Astrocyte (in vitro differentiated cells and primary cell): ENCODE results near the gene ECSIT. TPM values are rescaled to one million over a fixed set of nuclear protein-coding genes. Genes with fewer than 3 reads are reported as not detected.
A peak's percentile ranks its signal among the peaks of the same experiment; 100 is the strongest.

ENCODE experiments used
- DNase-seq: peaks from one replicate; pipeline ENCODE4 v3.0.0-alpha.2; 2010; ENCODE audit warnings: low read depth
- FAIRE-seq: peaks from 2 replicates; lab custom pipeline; 2011; peaks lifted over from hg19 to GRCh38; lab: Jason Lieb, UNC
- H2AFZ ChIP-seq: 2 replicates; pipeline ENCODE4 v1.6.0; 2012; ENCODE audit warnings: low read depth, low read length, inconsistent platforms
- H3K27ac ChIP-seq: 2 replicates; pipeline ENCODE4 v1.5.1; 2011; ENCODE audit warnings: low read depth, low read length, inconsistent platforms
- H3K27me3 ChIP-seq: 2 replicates; pipeline ENCODE4 v1.6.0; 2011; ENCODE audit warnings: low read length, inconsistent platforms; ENCODE audit not compliant: insufficient read depth
- H3K36me3 ChIP-seq: 2 replicates; pipeline ENCODE4 v1.5.1; 2011; ENCODE audit warnings: low read length, inconsistent platforms; ENCODE audit not compliant: insufficient read depth
- H3K4me1 ChIP-seq: 2 replicates; pipeline ENCODE4 v1.5.1; 2011; ENCODE audit warnings: low read length, inconsistent platforms; ENCODE audit not compliant: insufficient read depth
- H3K4me2 ChIP-seq: 2 replicates; pipeline ENCODE4 v1.6.0; 2012; ENCODE audit warnings: low read length, inconsistent platforms
- H3K4me3 ChIP-seq: 2 replicates; pipeline ENCODE4 v1.5.1; 2011; ENCODE audit warnings: low read depth, mild to moderate bottlenecking, low read length, inconsistent platforms; ENCODE audit not compliant: insufficient read depth
- H3K79me2 ChIP-seq: 2 replicates; pipeline ENCODE4 v1.6.0; 2012; ENCODE audit warnings: mild to moderate bottlenecking, low read length, inconsistent platforms; ENCODE audit not compliant: insufficient read depth
- H3K9ac ChIP-seq: 2 replicates; pipeline ENCODE4 v1.6.0; 2012; ENCODE audit warnings: mild to moderate bottlenecking, low read length, inconsistent platforms
- H3K9me3 ChIP-seq: 2 replicates; pipeline ENCODE4 v1.5.1; 2012; ENCODE audit warnings: low read depth, mild to moderate bottlenecking, low read length, inconsistent platforms; ENCODE audit not compliant: insufficient read depth
- H4K20me1 ChIP-seq: 2 replicates; pipeline ENCODE4 v1.6.0; 2012; ENCODE audit warnings: low read length, inconsistent platforms; ENCODE audit not compliant: insufficient read depth
- H3K27ac Mint-ChIP-seq: one replicate; pipeline ENCODE4 v1.8.0; 2021; ENCODE audit warnings: mild to moderate bottlenecking, mixed read lengths; ENCODE audit not compliant: unreplicated experiment
- H3K27me3 Mint-ChIP-seq: one replicate; pipeline ENCODE4 v1.8.0; 2021; ENCODE audit warnings: low read depth, mixed read lengths; ENCODE audit not compliant: unreplicated experiment
- H3K36me3 Mint-ChIP-seq: one replicate; pipeline ENCODE4 v1.8.0; 2021; ENCODE audit warnings: low read depth, mixed read lengths; ENCODE audit not compliant: unreplicated experiment
- H3K4me1 Mint-ChIP-seq: one replicate; pipeline ENCODE4 v1.8.0; 2021; ENCODE audit warnings: low read depth, mixed read lengths; ENCODE audit not compliant: unreplicated experiment
- H3K4me3 Mint-ChIP-seq: one replicate; pipeline ENCODE4 v1.8.0; 2021; ENCODE audit warnings: mild to moderate bottlenecking, moderate library complexity, mixed read lengths; ENCODE audit not compliant: unreplicated experiment
- H3K9me3 Mint-ChIP-seq: one replicate; pipeline ENCODE4 v1.8.0; 2021; ENCODE audit warnings: mild to moderate bottlenecking, mixed read lengths; ENCODE audit not compliant: unreplicated experiment
- EZH2 ChIP-seq: IDR thresholded peaks from 2 replicates; pipeline ENCODE4 v1.6.1; 2012; ENCODE audit warnings: mild to moderate bottlenecking, low read length, inconsistent platforms; ENCODE audit not compliant: insufficient read depth
- total RNA-seq: library from RNA; stranded (reverse); gene quantifications from 2 replicates; pipeline ENCODE4 v1.2.1, GENCODE V29; 2021
- TF ChIP-seq, protein P1 (sequence below): IDR thresholded peaks from 2 replicates; pipeline ENCODE4 v1.5.1; 2011; ENCODE audit warnings: low read depth, mild to moderate bottlenecking, inconsistent platforms, low read length, moderate library complexity; ENCODE audit not compliant: insufficient read depth

Gene ECSIT
- total RNA-seq, 1 donor from 2014 or later = 21.9 TPM

DNA sequence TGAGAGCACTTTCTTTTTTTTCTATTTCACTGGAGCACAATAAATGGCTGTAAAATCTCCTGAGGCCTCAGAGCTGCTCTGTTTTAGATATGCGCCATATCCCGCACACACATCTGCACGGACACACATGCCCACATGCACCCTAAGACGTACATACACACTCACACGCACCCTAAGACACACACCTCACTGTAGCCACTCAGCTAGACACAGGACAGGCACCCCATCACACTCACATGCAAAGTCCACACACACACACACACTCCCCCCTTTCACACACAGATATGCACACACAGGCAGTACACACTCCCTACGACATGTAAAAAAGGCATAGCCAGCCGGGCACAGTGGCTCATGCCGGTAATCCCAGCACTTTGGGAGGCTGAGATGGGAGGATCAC is 21.3 kb upstream of the ECSIT start:
- Histone ChIP-seq H3K36me3 (peaks cover 10% of the 10 kb centered on the region), H3K79me2 (peaks cover 2% of the 10 kb centered on the region), H3K9ac (no peak overlapping the region), H4K20me1 (peaks cover 26% of the 10 kb centered on the region), H3K27ac (no peak overlapping the region), H2AFZ (no peak overlapping the region), H3K9me3 (no peaks in the 10 kb centered on the region), H3K27me3 (no peaks in the 10 kb centered on the region), H3K4me2 (no peak overlapping the region), H3K4me1 (peaks cover 4% of the 10 kb centered on the region), H3K4me3 (no peak overlapping the region)
- TF ChIP-seq EZH2 = no peak
- TF ChIP-seq, protein P1, sequence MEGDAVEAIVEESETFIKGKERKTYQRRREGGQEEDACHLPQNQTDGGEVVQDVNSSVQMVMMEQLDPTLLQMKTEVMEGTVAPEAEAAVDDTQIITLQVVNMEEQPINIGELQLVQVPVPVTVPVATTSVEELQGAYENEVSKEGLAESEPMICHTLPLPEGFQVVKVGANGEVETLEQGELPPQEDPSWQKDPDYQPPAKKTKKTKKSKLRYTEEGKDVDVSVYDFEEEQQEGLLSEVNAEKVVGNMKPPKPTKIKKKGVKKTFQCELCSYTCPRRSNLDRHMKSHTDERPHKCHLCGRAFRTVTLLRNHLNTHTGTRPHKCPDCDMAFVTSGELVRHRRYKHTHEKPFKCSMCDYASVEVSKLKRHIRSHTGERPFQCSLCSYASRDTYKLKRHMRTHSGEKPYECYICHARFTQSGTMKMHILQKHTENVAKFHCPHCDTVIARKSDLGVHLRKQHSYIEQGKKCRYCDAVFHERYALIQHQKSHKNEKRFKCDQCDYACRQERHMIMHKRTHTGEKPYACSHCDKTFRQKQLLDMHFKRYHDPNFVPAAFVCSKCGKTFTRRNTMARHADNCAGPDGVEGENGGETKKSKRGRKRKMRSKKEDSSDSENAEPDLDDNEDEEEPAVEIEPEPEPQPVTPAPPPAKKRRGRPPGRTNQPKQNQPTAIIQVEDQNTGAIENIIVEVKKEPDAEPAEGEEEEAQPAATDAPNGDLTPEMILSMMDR = no peak
- Mint-ChIP-seq H3K4me1 (peaks cover 7% of the 10 kb centered on the region), H3K27ac (no peak overlapping the region), H3K27me3 (no peaks in the 10 kb centered on the region), H3K36me3 (peaks cover 14% of the 10 kb centered on the region), H3K4me3 (peak overlapping the region; percentile 0), H3K9me3 (no peaks in the 10 kb centered on the region)
- FAIRE-seq = no peak
- no peak for DNase-seq

DNA sequence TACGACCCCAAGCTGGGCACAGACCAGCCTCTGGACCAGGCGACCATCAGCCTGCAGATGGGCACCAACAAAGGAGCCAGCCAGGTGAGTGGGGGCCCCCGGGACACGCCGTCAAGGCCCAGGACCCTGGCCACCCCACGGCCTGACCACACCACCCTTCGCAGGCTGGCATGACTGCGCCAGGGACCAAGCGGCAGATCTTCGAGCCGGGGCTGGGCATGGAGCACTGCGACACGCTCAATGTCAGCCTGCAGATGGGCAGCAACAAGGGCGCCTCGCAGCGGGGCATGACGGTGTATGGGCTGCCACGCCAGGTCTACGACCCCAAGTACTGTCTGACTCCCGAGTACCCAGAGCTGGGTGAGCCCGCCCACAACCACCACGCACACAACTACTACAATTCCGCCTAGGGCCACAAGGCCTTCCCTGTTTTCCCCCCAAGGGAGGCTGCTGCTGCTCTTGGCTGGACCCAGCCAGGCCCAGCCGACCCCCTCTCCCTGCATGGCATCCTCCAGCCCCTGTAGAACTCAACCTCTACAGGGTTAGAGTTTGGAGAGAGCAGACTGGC is 20.5 kb upstream of the ECSIT start:
- H4K20me1 ChIP-seq = peaks cover 26% of the 10 kb centered on the region
- TF ChIP-seq EZH2 = no peak
- TF ChIP-seq, protein P1 = no peak
- FAIRE-seq (no peak), DNase-seq (no peak)
- Mint-ChIP-seq H3K27ac (no peak overlapping the region), H3K4me1 (peaks cover 7% of the 10 kb centered on the region), H3K36me3 (peaks cover 14% of the 10 kb centered on the region), H3K9me3 (no peaks in the 10 kb centered on the region), H3K4me3 (no peak overlapping the region), H3K27me3 (no peaks in the 10 kb centered on the region)
- H3K4me1 ChIP-seq = peaks cover 4% of the 10 kb centered on the region
- H3K79me2 ChIP-seq = no peaks in the 10 kb centered on the region
- H3K9ac ChIP-seq = no peak overlapping the region
- no peak overlapping the region for H3K4me2 ChIP-seq
- no peak overlapping the region for H3K4me3 ChIP-seq
- H3K27ac ChIP-seq = no peak overlapping the region
- no peaks in the 10 kb centered on the region for H3K27me3 ChIP-seq
- peaks cover 10% of the 10 kb centered on the region for H3K36me3 ChIP-seq
- H2AFZ ChIP-seq = no peak overlapping the region
- no peaks in the 10 kb centered on the region for H3K9me3 ChIP-seq

DNA sequence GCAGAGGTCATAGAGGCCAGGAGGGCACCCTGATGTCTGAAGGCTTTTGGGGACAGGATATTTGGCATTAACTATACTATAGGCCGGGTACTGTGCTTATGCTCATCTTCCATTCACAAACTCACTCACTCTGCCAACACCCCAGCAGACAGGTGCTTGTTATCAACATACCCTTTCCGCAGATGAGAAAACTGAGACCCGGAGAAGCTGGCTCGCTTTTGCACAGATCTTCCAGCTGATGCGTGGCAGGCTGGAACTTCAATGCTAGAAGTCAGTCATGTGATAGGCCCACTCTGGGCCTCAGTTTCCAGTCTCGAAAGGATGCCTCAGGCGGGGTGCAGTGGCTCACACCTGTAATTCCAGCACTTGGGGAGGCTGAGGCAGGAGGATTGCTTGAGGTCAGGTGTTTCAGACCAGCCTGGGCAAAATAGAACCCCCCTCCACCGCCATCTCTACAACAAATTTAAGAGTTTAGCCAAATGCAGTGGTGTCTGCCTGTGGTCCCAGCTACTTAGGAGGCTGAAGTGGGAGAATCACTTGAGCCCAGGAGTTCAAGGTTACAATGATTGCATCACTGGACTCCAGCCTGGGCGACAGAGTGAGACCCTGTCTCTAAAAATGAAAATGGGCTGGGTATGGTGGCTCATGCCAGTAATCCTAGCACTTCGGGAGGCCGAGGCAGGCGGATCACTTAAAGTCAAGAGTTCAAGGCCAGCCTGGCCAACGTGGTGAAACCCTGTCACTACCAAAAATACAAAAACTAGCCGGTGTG is 19.2 kb upstream of the ECSIT start:
- Histone ChIP-seq H2AFZ (no peak overlapping the region), H3K27me3 (no peaks in the 10 kb centered on the region), H3K36me3 (peaks cover 10% of the 10 kb centered on the region), H3K4me3 (no peak overlapping the region), H4K20me1 (peaks cover 14% of the 10 kb centered on the region), H3K9me3 (no peaks in the 10 kb centered on the region), H3K79me2 (no peaks in the 10 kb centered on the region), H3K9ac (no peak overlapping the region), H3K4me2 (no peak overlapping the region), H3K27ac (no peak overlapping the region), H3K4me1 (peaks cover 4% of the 10 kb centered on the region)
- DNase-seq = no peak
- H3K27ac Mint-ChIP-seq = no peak overlapping the region
- peaks cover 7% of the 10 kb centered on the region for H3K4me1 Mint-ChIP-seq
- H3K27me3 Mint-ChIP-seq = no peaks in the 10 kb centered on the region
- H3K4me3 Mint-ChIP-seq = no peak overlapping the region
- FAIRE-seq = no peak
- TF ChIP-seq, protein P1 = no peak
- no peak for TF ChIP-seq EZH2
- H3K36me3 Mint-ChIP-seq = peaks cover 13% of the 10 kb centered on the region
- no peaks in the 10 kb centered on the region for H3K9me3 Mint-ChIP-seq
